WERI-Rb-1 (cell line): ENCODE results near the gene EVC2.

Experiments
- DNase-seq: peaks from one replicate; pipeline ENCODE4 v3.0.0-alpha.2; 2020
- H3K27ac ChIP-seq: fragments of 250-450 bp; sonication (Bioruptor Pico); 2 replicates; pipeline ENCODE4 v1.5.1; 2020; ENCODE audit warnings: mild to moderate bottlenecking, moderate library complexity
- H3K27me3 ChIP-seq: fragments of 250-450 bp; sonication (Bioruptor Pico); 2 replicates; pipeline ENCODE4 v1.5.1; 2021; ENCODE audit warnings: mild to moderate bottlenecking, low read depth, moderate library complexity; ENCODE audit not compliant: insufficient read depth, severe bottlenecking
- H3K36me3 ChIP-seq: fragments of 250-450 bp; sonication (Bioruptor Pico); 2 replicates; pipeline ENCODE4 v1.5.1; 2020; ENCODE audit warnings: mild to moderate bottlenecking, moderate library complexity
- H3K4me3 ChIP-seq: 2 replicates; pipeline ENCODE4 v1.5.1; 2011; ENCODE audit warnings: low read depth, mild to moderate bottlenecking, control low read depth, low read length
- H3K9me3 ChIP-seq: fragments of 250-450 bp; sonication (Bioruptor Pico); 2 replicates; pipeline ENCODE4 v1.5.1; 2021; ENCODE audit warnings: mild to moderate bottlenecking, moderate library complexity; ENCODE audit not compliant: severe bottlenecking
- CTCF ChIP-seq: IDR thresholded peaks from 2 replicates; pipeline ENCODE4 v1.5.1; 2011; ENCODE audit warnings: low read depth, mild to moderate bottlenecking, control low read depth, inconsistent platforms, low read length

The EVC2 gene

GRCh38 chr4:5747738-5748375, 39.5 kb upstream of the EVC2 start:
- no peak for DNase-seq
- Histone ChIP-seq H3K27ac (no peak overlapping the region), H3K27me3 (no peaks in the 10 kb centered on the region), H3K9me3 (no peaks in the 10 kb centered on the region), H3K36me3 (peaks cover 64% of the 10 kb centered on the region), H3K4me3 (no peak overlapping the region)
- TF ChIP-seq CTCF = no peak

- no peak overlapping the region for H3K27ac ChIP-seq
- DNase-seq = no peak
- H3K9me3 ChIP-seq = no peaks in the 10 kb centered on the region
- H3K36me3 ChIP-seq = peaks cover 70% of the 10 kb centered on the region
- H3K27me3 ChIP-seq = no peaks in the 10 kb centered on the region
- H3K4me3 ChIP-seq = no peak overlapping the region
- TF ChIP-seq CTCF = no peak
These were observed 38.7 kb upstream of the EVC2 start for GRCh38 chr4:5746829-5747737.

DNA sequence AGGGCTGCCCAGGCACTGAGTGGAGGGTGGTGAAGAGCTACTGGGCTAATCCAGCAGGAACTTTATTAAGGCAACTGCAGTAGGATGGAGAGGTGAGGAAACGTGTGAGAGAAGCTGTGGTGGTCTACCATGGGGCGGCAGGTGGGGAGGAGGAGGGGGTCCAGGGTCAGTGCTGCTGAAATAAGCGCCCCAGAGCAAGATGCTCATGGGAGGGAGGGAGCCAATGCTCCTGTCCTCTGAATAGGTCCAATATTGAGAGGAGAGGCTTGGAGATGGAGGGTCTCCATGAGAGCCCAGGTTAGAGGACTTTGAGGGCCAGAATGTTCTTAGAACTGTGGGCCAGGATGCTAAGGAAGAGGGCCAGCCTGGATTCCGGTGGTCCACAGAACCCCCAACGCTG, 37.9 kb upstream of the EVC2 start:
- H3K27ac ChIP-seq = no peak overlapping the region
- DNase-seq = no peak
- H3K4me3 ChIP-seq = no peak overlapping the region
- no peaks in the 10 kb centered on the region for H3K27me3 ChIP-seq
- no peak for TF ChIP-seq CTCF
- no peaks in the 10 kb centered on the region for H3K9me3 ChIP-seq
- H3K36me3 ChIP-seq = peaks cover 73% of the 10 kb centered on the region

- Histone ChIP-seq H3K4me3 (no peak overlapping the region), H3K27ac (no peak overlapping the region), H3K9me3 (no peaks in the 10 kb centered on the region), H3K27me3 (no peaks in the 10 kb centered on the region), H3K36me3 (peaks cover 54% of the 10 kb centered on the region)
- no peak for TF ChIP-seq CTCF
- DNase-seq = no peak
These were observed 34.6 kb upstream of the EVC2 start for GRCh38 chr4:5742968-5743367.

DNA sequence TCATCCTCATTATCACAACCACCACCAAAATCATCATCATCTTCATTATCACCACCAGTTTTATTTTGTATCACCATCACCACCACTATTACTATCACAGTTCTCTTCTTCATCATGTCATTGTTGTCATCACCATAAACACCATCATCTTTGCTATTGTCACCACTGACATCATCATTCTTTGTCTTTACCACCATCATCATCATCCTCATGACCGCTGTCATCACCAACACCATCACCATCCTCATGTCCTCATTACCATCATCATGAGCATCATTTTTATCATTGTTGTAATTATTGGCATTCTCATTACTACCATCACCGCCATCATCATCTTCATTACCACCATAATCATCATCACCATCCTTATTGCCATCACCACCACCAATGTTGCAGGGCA, 34.0 kb upstream of the EVC2 start:
- TF ChIP-seq CTCF = no peak
- H3K27ac ChIP-seq = no peak overlapping the region
- H3K9me3 ChIP-seq = no peaks in the 10 kb centered on the region
- DNase-seq = no peak
- no peaks in the 10 kb centered on the region for H3K27me3 ChIP-seq
- H3K36me3 ChIP-seq = peaks cover 52% of the 10 kb centered on the region
- H3K4me3 ChIP-seq = no peak overlapping the region
